ENCODE measurements around the gene LRP5.

Gene LRP5

GRCh38 chr11:68372114-68372513, 59.7 kb downstream of the LRP5 start:
- peak in 2 of 3 donors; percentile 17 to 39 for DNase-seq

GRCh38 chr11:68372625-68373024, 60.2 kb downstream of the LRP5 start:
- DNase-seq = no peak

GRCh38 chr11:68373189-68373814, 60.9 kb downstream of the LRP5 start:
- DNase-seq = no peak

GRCh38 chr11:68373815-68374501, 61.6 kb downstream of the LRP5 start:
- DNase-seq = peak in 2 of 3 donors; percentile 25 to 29

- peak; percentile 46 to 48 (median 47) for DNase-seq
These were observed 62.1 kb downstream of the LRP5 start for GRCh38 chr11:68374531-68374930.

- DNase-seq = no peak
These were observed 62.9 kb downstream of the LRP5 start for GRCh38 chr11:68375337-68375736.

- no peak for DNase-seq
These were observed 63.4 kb downstream of the LRP5 start for GRCh38 chr11:68375766-68376165.

- DNase-seq = no peak
These were observed 65.0 kb downstream of the LRP5 start for GRCh38 chr11:68377389-68377795.

- DNase-seq = peak in 1 of 3 donors; percentile 12
These were observed 66.8 kb downstream of the LRP5 start for GRCh38 chr11:68379206-68379605.

GRCh38 chr11:68380786-68381622, 68.6 kb downstream of the LRP5 start:
- DNase-seq = peak in 1 of 3 donors; percentile 11

- no peak for DNase-seq
These were observed 69.3 kb downstream of the LRP5 start for GRCh38 chr11:68381716-68382115.

- DNase-seq = no peak
These were observed 70.1 kb downstream of the LRP5 start for GRCh38 chr11:68382358-68382998.

- peak; percentile 59 to 75 (median 67) for DNase-seq
These were observed 71.6 kb downstream of the LRP5 start for GRCh38 chr11:68383976-68384501.

- DNase-seq = no peak
These were observed 72.2 kb downstream of the LRP5 start for GRCh38 chr11:68384530-68385081.

GRCh38 chr11:68385128-68385527, 72.7 kb downstream of the LRP5 start:
- DNase-seq = no peak

GRCh38 chr11:68386331-68386978, 74.1 kb downstream of the LRP5 start:
- DNase-seq = peak; percentile 21 to 37 (median 31)

GRCh38 chr11:68387840-68388239, 75.4 kb downstream of the LRP5 start:
- no peak for DNase-seq

GRCh38 chr11:68388595-68389198, 76.3 kb downstream of the LRP5 start:
- DNase-seq = no peak

- DNase-seq = no peak
These were observed 77.9 kb downstream of the LRP5 start for GRCh38 chr11:68390315-68390714.

GRCh38 chr11:68392822-68393221, 80.4 kb downstream of the LRP5 start:
- DNase-seq = no peak

GRCh38 chr11:68396516-68396915, 84.1 kb downstream of the LRP5 start:
- no peak for DNase-seq

GRCh38 chr11:68397256-68397655, 84.9 kb downstream of the LRP5 start:
- no peak for DNase-seq
